PC-9 (cell line): ENCODE measurements around the gene CNTLN.

ENCODE experiments used
- EZH2 ChIP-seq: fragments of 200-600 bp; sonication (generic); IDR thresholded peaks from 2 replicates; pipeline ENCODE4 v1.8.0; 2017; ENCODE audit warnings: antibody characterized with exemption, low read depth
- TF ChIP-seq, protein P1 (sequence below): fragments of 200-600 bp; sonication (generic); conservative IDR thresholded peaks from 2 replicates; pipeline ENCODE4 v1.6.1; 2017; ENCODE audit warnings: mixed run types, antibody characterized with exemption, mild to moderate bottlenecking, moderate library complexity

DNA sequence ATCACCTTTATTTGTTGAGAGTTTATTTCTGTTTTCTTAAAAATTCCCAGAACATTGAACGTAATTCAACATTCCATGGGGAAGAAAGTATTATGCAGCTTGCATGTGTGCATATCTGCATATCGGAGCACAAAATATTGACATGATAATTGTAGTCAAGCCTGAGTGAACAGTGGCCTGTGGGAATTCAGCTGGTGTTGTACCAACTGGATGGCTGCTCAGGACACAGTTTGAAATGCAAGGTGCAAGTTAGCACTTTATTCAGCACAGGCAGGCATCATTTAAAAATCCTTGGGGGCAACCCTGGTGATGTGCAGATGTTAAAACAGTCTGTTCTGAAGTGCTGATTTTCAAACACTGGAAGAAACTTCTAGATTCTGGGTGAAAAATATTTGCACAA, 82.4 kb downstream of the CNTLN start:
- TF ChIP-seq, protein P1, sequence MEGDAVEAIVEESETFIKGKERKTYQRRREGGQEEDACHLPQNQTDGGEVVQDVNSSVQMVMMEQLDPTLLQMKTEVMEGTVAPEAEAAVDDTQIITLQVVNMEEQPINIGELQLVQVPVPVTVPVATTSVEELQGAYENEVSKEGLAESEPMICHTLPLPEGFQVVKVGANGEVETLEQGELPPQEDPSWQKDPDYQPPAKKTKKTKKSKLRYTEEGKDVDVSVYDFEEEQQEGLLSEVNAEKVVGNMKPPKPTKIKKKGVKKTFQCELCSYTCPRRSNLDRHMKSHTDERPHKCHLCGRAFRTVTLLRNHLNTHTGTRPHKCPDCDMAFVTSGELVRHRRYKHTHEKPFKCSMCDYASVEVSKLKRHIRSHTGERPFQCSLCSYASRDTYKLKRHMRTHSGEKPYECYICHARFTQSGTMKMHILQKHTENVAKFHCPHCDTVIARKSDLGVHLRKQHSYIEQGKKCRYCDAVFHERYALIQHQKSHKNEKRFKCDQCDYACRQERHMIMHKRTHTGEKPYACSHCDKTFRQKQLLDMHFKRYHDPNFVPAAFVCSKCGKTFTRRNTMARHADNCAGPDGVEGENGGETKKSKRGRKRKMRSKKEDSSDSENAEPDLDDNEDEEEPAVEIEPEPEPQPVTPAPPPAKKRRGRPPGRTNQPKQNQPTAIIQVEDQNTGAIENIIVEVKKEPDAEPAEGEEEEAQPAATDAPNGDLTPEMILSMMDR: no peak
- no peak for TF ChIP-seq EZH2
